A673 (cell line): ENCODE measurements around the gene TCF3. TPM values are rescaled to one million over a fixed set of nuclear protein-coding genes. Genes with fewer than 3 reads are reported as not detected.

Source experiments
- BruUV-seq: library from RNA; stranded (reverse); fragments of 400-500 nt; replicated peaks from 2 replicates; lab custom pipeline; 2021; lab: Mats Ljungman, UMichigan
- CTCF ChIA-PET: fragments of 300-600 bp; sonication (Branson Sonifier 250); formaldehyde crosslinking; loops from one replicate; lab custom pipeline; 2022; ENCODE audit warnings: antibody characterized with exemption; lab: Charles Lee
- POLR2A ChIA-PET: fragments of 300-600 bp; sonication (Branson Sonifier 250); formaldehyde crosslinking; loops from one replicate; lab custom pipeline; 2022; ENCODE audit warnings: antibody characterized with exemption; ENCODE audit not compliant: low non-redundant PET; lab: Charles Lee
- DNase-seq: peaks from one replicate; pipeline ENCODE4 v3.0.0-alpha.2; 2015; ENCODE audit warnings: low spot score
- H3K27ac ChIP-seq: fragments of 200-600 bp; sonication (generic); 2 replicates; pipeline ENCODE4 v1.5.1; 2016; ENCODE audit warnings: mixed run types, low read depth, mild to moderate bottlenecking, mixed read lengths, antibody characterized with exemption, low read length; ENCODE audit not compliant: poor library complexity, severe bottlenecking
- H3K27me3 ChIP-seq: fragments of 200-600 bp; sonication (generic); replicated peaks from 2 replicates; pipeline ENCODE4 v1.6.1; 2017; ENCODE audit warnings: mixed run types, low read depth, mild to moderate bottlenecking, mixed read lengths, antibody characterized with exemption, low read length; ENCODE audit not compliant: insufficient read depth, poor library complexity
- H3K36me3 ChIP-seq: fragments of 200-600 bp; sonication (generic); 2 replicates; pipeline ENCODE4 v1.6.1; 2016; ENCODE audit warnings: mixed run types, mild to moderate bottlenecking, mixed read lengths, antibody characterized with exemption, low read length; ENCODE audit not compliant: insufficient read depth, poor library complexity, severe bottlenecking
- H3K4me1 ChIP-seq: fragments of 200-600 bp; sonication (generic); 2 replicates; pipeline ENCODE4 v1.6.1; 2017; ENCODE audit warnings: mixed run types, mild to moderate bottlenecking, mixed read lengths, antibody characterized with exemption, low read length; ENCODE audit not compliant: insufficient read depth, poor library complexity, severe bottlenecking
- H3K4me3 ChIP-seq: fragments of 200-600 bp; sonication (generic); 2 replicates; pipeline ENCODE4 v1.5.1; 2016; ENCODE audit warnings: low read depth, mixed run types, mild to moderate bottlenecking, mixed read lengths, low read length; ENCODE audit not compliant: poor library complexity, severe bottlenecking
- H3K9me3 ChIP-seq: fragments of 200-600 bp; sonication (generic); 2 replicates; pipeline ENCODE4 v1.6.1; 2016; ENCODE audit warnings: mixed run types, low read depth, mild to moderate bottlenecking, mixed read lengths, antibody characterized with exemption, low read length; ENCODE audit not compliant: poor library complexity, severe bottlenecking
- CTCF ChIP-seq: fragments of 300-800, 200-600 bp; sonication (generic); conservative IDR thresholded peaks from 2 replicates; pipeline ENCODE4 v1.5.1; 2017; ENCODE audit warnings: low read depth, mild to moderate bottlenecking, antibody characterized with exemption, low read length, moderate library complexity, mixed read lengths
- EZH2 ChIP-seq: fragments of 200-600 bp; sonication (generic); IDR thresholded peaks from 2 replicates; pipeline ENCODE4 v1.6.1; 2017; ENCODE audit warnings: borderline replicate concordance, low read depth, mild to moderate bottlenecking, mixed read lengths, antibody characterized with exemption, low read length; ENCODE audit not compliant: poor library complexity, severe bottlenecking
- intact Hi-C: fragments of 100-400 bp; cut with micrococcal nuclease; formaldehyde crosslinking; loops from one replicate; pipeline ENCODE4 v1.10.0; 2022; ENCODE audit not compliant: unreplicated experiment
- total RNA-seq: library from RNA; stranded (reverse); gene quantifications from 2 replicates; pipeline ENCODE4 v1.2.3, GENCODE V29; 2021

TCF3 gene
- total RNA-seq, 1 experiment from 2014 or later = 333 TPM

GRCh38 chr19:1598777-1599459, 53.5 kb downstream of the TCF3 start:
- no peaks in the 10 kb centered on the region for H3K4me1 ChIP-seq
- no peak overlapping the region for H3K4me3 ChIP-seq
- DNase-seq = no peak
- CTCF ChIA-PET = no interaction called here
- H3K9me3 ChIP-seq = no peaks in the 10 kb centered on the region
- no peaks in the 10 kb centered on the region for H3K27me3 ChIP-seq
- intact Hi-C loops = loop anchor here (10.0 kb wide), 1 partner anchor 324 kb away; the partner anchor contains the start of gene FAM174C
- BruUV-seq = no TSS peak
- POLR2A ChIA-PET = interaction anchor here (0.6 kb wide), 1 partner anchor 49 kb away, joined by 7 read pairs; no protein-coding TSS in a partner anchor
- H3K27ac ChIP-seq = no peak overlapping the region
- peaks cover 41% of the 10 kb centered on the region for H3K36me3 ChIP-seq
- TF ChIP-seq EZH2 (no peak), CTCF (no peak)

- no TSS peak for BruUV-seq
- intact Hi-C loops = loop anchor here (10.0 kb wide), 1 partner anchor 319 kb away; the partner anchor contains the start of gene FAM174C
- Histone ChIP-seq H3K4me3 (peak overlapping the region; percentile 100), H3K27me3 (no peaks in the 10 kb centered on the region), H3K27ac (peak overlapping the region; percentile 57), H3K9me3 (no peaks in the 10 kb centered on the region), H3K36me3 (peaks cover 21% of the 10 kb centered on the region), H3K4me1 (peaks cover 10% of the 10 kb centered on the region)
- ChIA-PET POLR2A (interaction anchor here (0.6 kb wide), 1 partner anchor 284 kb away, joined by 3 read pairs; no protein-coding TSS in a partner anchor), CTCF (no interaction called here)
- DNase-seq = no peak
- TF ChIP-seq CTCF = no peak
- TF ChIP-seq EZH2 = no peak
Measured at GRCh38 chr19:1593501-1593772, 59.0 kb downstream of the TCF3 start.

GRCh38 chr19:1592755-1593500, 59.5 kb downstream of the TCF3 start, which contains the start of gene MBD3:
MBD3 (minus strand) TSS chr19:1592865; CDS start chr19:1592631, 234 bp downstream.
- intact Hi-C loops = loop anchor here (10.0 kb wide), 1 partner anchor 318 kb away; the partner anchor contains the start of gene FAM174C
- H3K27me3 ChIP-seq = no peaks in the 10 kb centered on the region
- peak; percentile 96 for DNase-seq
- no peaks in the 10 kb centered on the region for H3K9me3 ChIP-seq
- no TSS peak for BruUV-seq
- peaks cover 17% of the 10 kb centered on the region for H3K36me3 ChIP-seq
- ChIA-PET CTCF (interaction anchor here (0.6 kb wide), 1 partner anchor 248 kb away, joined by 4 read pairs; no protein-coding TSS in a partner anchor), POLR2A (interaction anchor here (0.5 to 0.6 kb wide), 4 partner anchors 45 to 324 kb away, joined by 3 to 7 read pairs (median 5); no protein-coding TSS in a partner anchor)
- H3K27ac ChIP-seq = peak within 1 kb of the TSS; percentile 100
- peak within 1 kb of the TSS; percentile 100 for H3K4me3 ChIP-seq
- TF ChIP-seq EZH2 (no peak), CTCF (no peak)
- H3K4me1 ChIP-seq = peaks cover 10% of the 10 kb centered on the region
